ENCODE results near the gene SART3.

SART3 gene

GRCh38 chr12:108483213-108484059, 77.5 kb downstream of the SART3 start:
- no peak for DNase-seq

- no peak for DNase-seq
Observed at GRCh38 chr12:108482717-108483212, 78.2 kb downstream of the SART3 start.

GRCh38 chr12:108479364-108480070, 81.5 kb downstream of the SART3 start:
- DNase-seq = no peak

GRCh38 chr12:108478611-108479206, 82.3 kb downstream of the SART3 start:
- DNase-seq = no peak

- no peak for DNase-seq
Observed at GRCh38 chr12:108477881-108478259, 83.1 kb downstream of the SART3 start.

GRCh38 chr12:108477055-108477880, 83.7 kb downstream of the SART3 start:
- no peak for DNase-seq

GRCh38 chr12:108475396-108475795, 85.6 kb downstream of the SART3 start:
- DNase-seq = no peak

GRCh38 chr12:108473400-108474055, 87.4 kb downstream of the SART3 start:
- no peak for DNase-seq

All from NCI-H187 treated with DMSO at 0.1 percent for 48 hours (cell line).